VCaP (cell line): ENCODE results near the gene TSPYL2.

Source experiments
- H3K27ac ChIP-seq: fragments of 450-650 bp; 2 replicates; pipeline ENCODE4 v1.5.1; 2017
- TF ChIP-seq, protein P1 (sequence below): fragments of 450-650 bp; conservative IDR thresholded peaks from 2 replicates; pipeline ENCODE4 v1.5.1; 2017; ENCODE audit warnings: mild to moderate bottlenecking, moderate library complexity

The TSPYL2 gene

DNA sequence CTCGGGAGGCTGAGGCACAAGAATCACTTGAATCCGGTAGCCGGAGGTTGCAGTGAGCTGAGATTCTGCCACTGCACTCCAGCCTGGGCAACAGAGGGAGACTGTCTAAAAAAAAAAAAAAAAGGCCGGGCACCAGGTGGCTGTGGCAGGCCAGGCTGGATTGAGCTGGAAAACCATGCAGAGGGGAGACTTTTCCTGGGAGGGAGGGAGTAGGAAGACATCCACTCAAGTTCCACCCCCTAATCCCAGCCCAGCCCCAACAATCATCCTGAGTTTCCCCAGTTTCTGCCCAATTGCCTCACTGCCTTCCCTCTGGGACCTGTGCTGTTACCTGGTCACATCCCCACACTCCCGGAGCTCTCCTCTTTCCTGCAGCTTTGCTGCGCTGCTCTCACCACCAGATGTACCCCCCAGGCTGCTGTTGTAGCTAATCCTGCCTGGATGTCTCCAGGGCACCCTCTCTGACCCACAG, 9.0 kb upstream of the TSPYL2 start:
- no peak overlapping the region for H3K27ac ChIP-seq
- TF ChIP-seq, protein P1, sequence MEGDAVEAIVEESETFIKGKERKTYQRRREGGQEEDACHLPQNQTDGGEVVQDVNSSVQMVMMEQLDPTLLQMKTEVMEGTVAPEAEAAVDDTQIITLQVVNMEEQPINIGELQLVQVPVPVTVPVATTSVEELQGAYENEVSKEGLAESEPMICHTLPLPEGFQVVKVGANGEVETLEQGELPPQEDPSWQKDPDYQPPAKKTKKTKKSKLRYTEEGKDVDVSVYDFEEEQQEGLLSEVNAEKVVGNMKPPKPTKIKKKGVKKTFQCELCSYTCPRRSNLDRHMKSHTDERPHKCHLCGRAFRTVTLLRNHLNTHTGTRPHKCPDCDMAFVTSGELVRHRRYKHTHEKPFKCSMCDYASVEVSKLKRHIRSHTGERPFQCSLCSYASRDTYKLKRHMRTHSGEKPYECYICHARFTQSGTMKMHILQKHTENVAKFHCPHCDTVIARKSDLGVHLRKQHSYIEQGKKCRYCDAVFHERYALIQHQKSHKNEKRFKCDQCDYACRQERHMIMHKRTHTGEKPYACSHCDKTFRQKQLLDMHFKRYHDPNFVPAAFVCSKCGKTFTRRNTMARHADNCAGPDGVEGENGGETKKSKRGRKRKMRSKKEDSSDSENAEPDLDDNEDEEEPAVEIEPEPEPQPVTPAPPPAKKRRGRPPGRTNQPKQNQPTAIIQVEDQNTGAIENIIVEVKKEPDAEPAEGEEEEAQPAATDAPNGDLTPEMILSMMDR, result no peak

DNA sequence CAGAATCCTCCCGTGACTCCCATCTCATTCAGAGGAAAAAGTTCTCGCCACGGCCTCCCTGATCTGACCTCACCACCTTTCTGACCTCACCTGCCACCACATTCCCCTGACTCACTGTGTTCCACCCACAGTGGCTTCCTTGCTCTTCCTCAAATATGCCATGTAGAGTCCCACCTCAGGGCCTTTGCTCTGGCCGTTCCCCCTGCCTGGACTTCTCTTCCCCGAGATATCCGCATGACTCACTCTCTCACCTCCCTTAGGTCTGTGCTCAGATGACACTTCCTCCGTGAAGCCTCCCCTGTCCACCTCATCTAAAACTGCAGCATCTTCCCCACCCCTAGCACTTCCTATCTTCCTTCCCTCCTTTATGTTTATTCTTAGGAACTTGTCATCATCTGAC, 7.2 kb upstream of the TSPYL2 start:
- H3K27ac ChIP-seq, result no peak overlapping the region
- TF ChIP-seq, protein P1, result no peak

DNA sequence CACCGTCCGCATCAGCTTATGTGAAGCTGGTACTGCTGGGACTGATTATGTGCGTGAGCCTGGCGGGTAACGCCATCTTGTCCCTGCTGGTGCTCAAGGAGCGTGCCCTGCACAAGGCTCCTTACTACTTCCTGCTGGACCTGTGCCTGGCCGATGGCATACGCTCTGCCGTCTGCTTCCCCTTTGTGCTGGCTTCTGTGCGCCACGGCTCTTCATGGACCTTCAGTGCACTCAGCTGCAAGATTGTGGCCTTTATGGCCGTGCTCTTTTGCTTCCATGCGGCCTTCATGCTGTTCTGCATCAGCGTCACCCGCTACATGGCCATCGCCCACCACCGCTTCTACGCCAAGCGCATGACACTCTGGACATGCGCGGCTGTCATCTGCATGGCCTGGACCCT, 5.5 kb upstream of the TSPYL2 start:
- TF ChIP-seq, protein P1, result no peak
- H3K27ac ChIP-seq, result no peak overlapping the region

DNA sequence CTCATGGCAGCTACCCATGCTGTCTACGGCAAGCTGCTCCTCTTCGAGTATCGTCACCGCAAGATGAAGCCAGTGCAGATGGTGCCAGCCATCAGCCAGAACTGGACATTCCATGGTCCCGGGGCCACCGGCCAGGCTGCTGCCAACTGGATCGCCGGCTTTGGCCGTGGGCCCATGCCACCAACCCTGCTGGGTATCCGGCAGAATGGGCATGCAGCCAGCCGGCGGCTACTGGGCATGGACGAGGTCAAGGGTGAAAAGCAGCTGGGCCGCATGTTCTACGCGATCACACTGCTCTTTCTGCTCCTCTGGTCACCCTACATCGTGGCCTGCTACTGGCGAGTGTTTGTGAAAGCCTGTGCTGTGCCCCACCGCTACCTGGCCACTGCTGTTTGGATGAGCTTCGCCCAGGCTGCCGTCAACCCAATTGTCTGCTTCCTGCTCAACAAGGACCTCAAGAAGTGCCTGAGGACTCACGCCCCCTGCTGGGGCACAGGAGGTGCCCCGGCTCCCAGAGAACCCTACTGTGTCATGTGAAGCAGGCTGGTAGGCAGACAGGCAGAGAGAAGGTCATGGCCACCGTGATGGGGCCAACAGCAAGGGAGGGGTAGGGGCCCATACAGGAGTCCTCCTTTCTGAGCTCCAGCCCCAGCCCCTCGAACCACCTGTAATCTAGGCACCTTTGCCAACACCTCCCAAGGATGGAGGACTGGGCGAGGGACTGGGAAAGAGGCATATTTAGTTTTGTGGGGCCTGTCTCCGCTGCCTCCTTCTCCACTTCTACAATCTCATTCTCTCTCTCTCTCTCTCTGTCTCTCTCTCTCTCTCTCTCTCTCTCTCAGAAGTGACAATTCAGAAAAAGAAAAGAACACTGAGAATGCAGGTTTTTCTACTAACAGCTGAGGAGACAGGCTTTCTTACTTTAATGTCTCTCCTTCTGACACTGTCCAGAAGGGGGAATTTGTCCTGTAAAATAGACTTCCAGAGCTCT, 4.7 kb upstream of the TSPYL2 start:
- H3K27ac ChIP-seq, result no peak overlapping the region
- TF ChIP-seq, protein P1, result no peak

DNA sequence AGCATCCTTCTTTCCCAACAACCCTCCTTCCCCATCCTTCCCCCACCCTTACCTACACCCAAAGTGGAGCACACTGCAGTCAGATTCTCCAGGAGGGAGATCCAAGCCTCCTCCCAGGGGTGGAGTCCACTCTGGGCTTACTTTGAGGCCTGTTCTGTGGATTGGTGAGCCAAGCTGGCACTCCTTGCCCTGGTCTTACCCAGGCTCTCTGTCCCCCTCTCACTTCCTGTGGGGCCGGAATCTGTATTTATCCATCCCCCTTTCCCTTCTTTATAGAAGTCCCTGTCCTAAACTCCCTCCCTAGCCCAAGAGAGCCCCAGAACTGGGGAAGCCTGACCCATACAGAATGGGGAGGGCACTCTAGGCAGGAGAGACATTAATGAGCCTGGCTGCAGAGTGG, 3.2 kb upstream of the TSPYL2 start:
- no peak overlapping the region for H3K27ac ChIP-seq
- TF ChIP-seq, protein P1, result no peak

DNA sequence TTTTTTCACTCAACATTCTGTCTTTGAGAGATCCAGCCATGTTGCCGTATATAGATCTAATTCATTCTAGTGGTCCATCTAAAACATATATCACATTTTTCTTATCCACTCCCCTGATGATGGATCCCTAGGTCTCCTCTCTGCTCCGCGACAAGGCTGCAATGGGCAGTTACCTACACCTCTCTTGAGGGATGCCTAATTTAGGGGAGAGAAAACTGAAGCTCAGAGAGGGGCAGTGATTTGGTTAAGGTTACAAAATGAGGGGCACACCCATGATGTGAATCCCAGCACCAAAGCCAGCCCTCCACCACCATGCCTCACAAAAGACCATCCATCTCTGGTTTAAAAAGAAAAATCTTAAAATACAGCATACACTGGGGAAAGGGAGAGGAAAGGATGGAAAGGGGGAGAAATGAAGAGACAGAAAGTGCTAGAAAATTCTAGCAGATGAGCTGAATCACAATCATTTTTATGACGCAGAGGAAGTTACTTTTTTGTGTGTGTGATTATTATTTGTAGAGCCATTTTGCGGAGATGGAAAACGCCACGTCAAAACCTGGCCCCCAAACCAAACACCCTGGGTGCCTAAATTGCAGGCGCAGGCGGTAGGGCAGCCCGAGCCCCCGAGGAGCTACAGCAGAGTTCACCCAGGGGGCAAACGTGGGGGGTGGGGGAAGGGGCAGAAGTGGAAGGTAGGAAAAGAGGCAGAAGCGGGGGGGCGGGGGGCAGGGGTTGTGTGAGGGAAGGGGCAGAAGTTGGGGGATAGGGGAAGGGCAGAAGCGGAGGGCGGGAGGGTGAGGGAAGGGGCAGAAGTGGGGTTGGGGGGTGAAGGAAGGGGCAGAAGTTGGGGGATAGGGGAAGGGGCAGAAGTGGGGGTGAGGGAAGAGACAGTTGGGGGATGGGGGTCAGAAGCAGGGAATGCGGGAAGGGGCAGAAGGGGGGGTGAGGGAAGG, 1.3 kb upstream of the TSPYL2 start:
- no peak overlapping the region; the same call in 1 of the 2 replicates for H3K27ac ChIP-seq

More for the DNA sequence above, 1.3 kb upstream of the TSPYL2 start:
- TF ChIP-seq, protein P1, result no peak
